ENCODE results near the gene TATDN2. TPM values are rescaled to one million over a fixed set of nuclear protein-coding genes. Genes with fewer than 3 reads are reported as not detected.

TATDN2 gene
- polyA plus RNA-seq, 1 of the 3 experiments (the other 2 are of a cell fraction), result 14.7 TPM

GRCh38 chr3:10303105-10303504, 54.8 kb downstream of the TATDN2 start:
- 98% methylated on average over 9 of the region's 9 CpGs for WGBS (ENCODE audit: low lambda C conversion rate)
- H3F3A ChIP-seq (replicated peaks; ENCODE audit: insufficient read depth), result peaks cover 13% of the 10 kb centered on the region
- DNase-seq, result no peak
- no peak overlapping the region for H3K27ac ChIP-seq (ENCODE audit: low read depth in 2 of 2, low read length in 1 of 2)
- H3K9me2 ChIP-seq, result no peaks in the 10 kb centered on the region
- no peak overlapping the region for H3K9ac ChIP-seq
- ChIA-PET CTCF (interaction anchor here (1.1 kb wide), 1 partner anchor 16 kb away, joined by 3 read pairs; no protein-coding TSS in a partner anchor), POLR2A (no interaction called here)
- H3K27me3 ChIP-seq (ENCODE audit: insufficient read depth), result no peaks in the 10 kb centered on the region
- peaks cover 0 to 3% of the 10 kb centered on the region in 2 experiments; a peak in 1 of 4 replicates for H3K4me1 ChIP-seq (ENCODE audit: control insufficient read depth in 1 of 2, insufficient read depth in 2 of 2, low read depth in 1 of 2, low read length in 1 of 2)
- H3K9me3 ChIP-seq, result no peaks in the 10 kb centered on the region
- H3K4me3 ChIP-seq (ENCODE audit: low read depth in 2 of 2, low read length in 1 of 2), result no peak overlapping the region
- H3K36me3 ChIP-seq (replicated peaks in 1 of 2; ENCODE audit: control insufficient read depth in 1 of 2, insufficient read depth in 2 of 2, low read length in 1 of 2), result peaks cover 57 to 72% of the 10 kb centered on the region in 2 experiments
- H2AFZ ChIP-seq (ENCODE audit: low read depth), result no peak overlapping the region
- no peak overlapping the region for H3K4me2 ChIP-seq
- no peaks in the 10 kb centered on the region; the same call in 1 of the 2 replicates for H4K20me1 ChIP-seq (ENCODE audit: insufficient read depth)
- no peaks in the 10 kb centered on the region for H3K79me2 ChIP-seq (ENCODE audit: insufficient read depth)
- TF ChIP-seq CHD2 (IDR thresholded peaks at IDR 0.05; ENCODE audit: low read length, partially characterized antibody) (no peak), SMC3 (IDR thresholded peaks at IDR 0.05; ENCODE audit: low read depth, low read length) (no peak), JUND (IDR thresholded peaks at IDR 0.05) (no peak), GATA2 (CRISPR knock-in tag; IDR thresholded peaks at IDR 0.05) (no peak), NFIC (IDR thresholded peaks at IDR 0.05; ENCODE audit: borderline replicate concordance) (no peak), TEAD4 (IDR thresholded peaks at IDR 0.05; ENCODE audit: borderline replicate concordance, insufficient read depth) (no peak), POLR2AphosphoS5 (IDR thresholded peaks at IDR 0.05; ENCODE audit: low read depth, low read length) (no peak)

GRCh38 chr3:10303785-10304184, 55.5 kb downstream of the TATDN2 start:
- Histone ChIP-seq H3K36me3 (replicated peaks in 1 of 2; ENCODE audit: control insufficient read depth in 1 of 2, insufficient read depth in 2 of 2, low read length in 1 of 2) (peaks cover 64 to 76% of the 10 kb centered on the region in 2 experiments), H3K9me2 (no peaks in the 10 kb centered on the region)
- CTCF ChIA-PET, result interaction anchor here (1.5 kb wide), 1 partner anchor 17 kb away, joined by 7 read pairs; no protein-coding TSS in a partner anchor

More at GRCh38 chr3:10303785-10304184, 55.5 kb downstream of the TATDN2 start:
- no peak overlapping the region for H2AFZ ChIP-seq (ENCODE audit: low read depth)
- H3K27me3 ChIP-seq (ENCODE audit: insufficient read depth), result no peaks in the 10 kb centered on the region
- no peak overlapping the region for H3K4me3 ChIP-seq (ENCODE audit: low read depth in 2 of 2, low read length in 1 of 2)
- H3K9me3 ChIP-seq, result no peaks in the 10 kb centered on the region
- H3F3A ChIP-seq (replicated peaks; ENCODE audit: insufficient read depth), result peaks cover 18% of the 10 kb centered on the region
- H3K9ac ChIP-seq, result no peak overlapping the region
- H3K4me2 ChIP-seq, result no peak overlapping the region
- WGBS (ENCODE audit: low lambda C conversion rate), result 74% methylated on average over 6 of the region's 8 CpGs
- no peak for DNase-seq
- H3K4me1 ChIP-seq (ENCODE audit: control insufficient read depth in 1 of 2, insufficient read depth in 2 of 2, low read depth in 1 of 2, low read length in 1 of 2), result peaks cover 0 to 3% of the 10 kb centered on the region in 2 experiments; a peak in 1 of 4 replicates
- TF ChIP-seq FOXM1 (IDR thresholded peaks at IDR 0.05; ENCODE audit: low read depth) (no peak), EP300 (IDR thresholded peaks at IDR 0.05; ENCODE audit: borderline replicate concordance in 1 of 2, low read depth in 1 of 2, low read length in 1 of 2) (no peak), IRF3 (IDR thresholded peaks at IDR 0.05; ENCODE audit: low read depth, low read length) (no peak), ZBTB33 (IDR thresholded peaks at IDR 0.05; ENCODE audit: borderline replicate concordance, low read depth) (no peak), MEF2A (IDR thresholded peaks at IDR 0.05; ENCODE audit: borderline replicate concordance, low read depth) (no peak), FOXJ3 (CRISPR knock-in tag; IDR thresholded peaks at IDR 0.05) (no peak), NRF1 (IDR thresholded peaks at IDR 0.05; ENCODE audit: low read depth, low read length) (no peak), JUND (IDR thresholded peaks at IDR 0.05) (no peak), RFX5 (IDR thresholded peaks at IDR 0.05; ENCODE audit: low read length) (no peak), SMC3 (IDR thresholded peaks at IDR 0.05; ENCODE audit: low read depth, low read length) (no peak), NFIC (IDR thresholded peaks at IDR 0.05; ENCODE audit: borderline replicate concordance) (no peak), GATA2 (CRISPR knock-in tag; IDR thresholded peaks at IDR 0.05) (no peak), EZH2phosphoT487 (IDR thresholded peaks at IDR 0.05; ENCODE audit: borderline replicate concordance, low read depth) (no peak), TCF12 (IDR thresholded peaks at IDR 0.05) (no peak), YY1 (IDR thresholded peaks at IDR 0.05; ENCODE audit: low read depth) (no peak), FOSL2 (IDR thresholded peaks at IDR 0.05; ENCODE audit: borderline replicate concordance, low read depth) (no peak), CTCF (IDR thresholded peaks at IDR 0.05) (no peak), MAX (IDR thresholded peaks at IDR 0.05; ENCODE audit: low read depth) (no peak), CHD2 (IDR thresholded peaks at IDR 0.05; ENCODE audit: low read length, partially characterized antibody) (no peak), USF2 (IDR thresholded peaks at IDR 0.05; ENCODE audit: borderline replicate concordance, low read depth, low read length) (no peak)
- no peaks in the 10 kb centered on the region for H3K79me2 ChIP-seq (ENCODE audit: insufficient read depth)
- no peaks in the 10 kb centered on the region; the same call in 1 of the 2 replicates for H4K20me1 ChIP-seq (ENCODE audit: insufficient read depth)
- POLR2A ChIA-PET, result no interaction called here
- H3K27ac ChIP-seq (ENCODE audit: low read depth in 2 of 2, low read length in 1 of 2), result no peak overlapping the region

Measured in SK-N-SH (cell line).